Fibroblast of mammary gland (primary cell): ENCODE data around the gene OBSCN.

ENCODE experiments used
- DNase-seq: peaks from one replicate; pipeline ENCODE4 v3.0.0-alpha.2; 2010; ENCODE audit warnings: low read depth
- H3K4me3 ChIP-seq: 2 replicates; pipeline ENCODE4 v1.5.1; 2011; ENCODE audit warnings: low read depth, mild to moderate bottlenecking, low read length, moderate library complexity; ENCODE audit not compliant: control insufficient read depth
- CTCF ChIP-seq: conservative IDR thresholded peaks from 2 replicates; pipeline ENCODE4 v1.5.1; 2011; ENCODE audit warnings: low read depth, low read length, inconsistent platforms; ENCODE audit not compliant: control insufficient read depth, insufficient read depth

The OBSCN gene

GRCh38 chr1:228397966-228398365, 190.1 kb downstream of the OBSCN start:
- H3K4me3 ChIP-seq, result no peak overlapping the region
- no peak for DNase-seq
- no peak for TF ChIP-seq CTCF

GRCh38 chr1:228398741-228399461, 191.1 kb downstream of the OBSCN start:
- no peak overlapping the region for H3K4me3 ChIP-seq
- TF ChIP-seq CTCF, result no peak
- no peak for DNase-seq

- TF ChIP-seq CTCF, result no peak
- H3K4me3 ChIP-seq, result no peak overlapping the region
- DNase-seq, result no peak
These were observed 191.8 kb downstream of the OBSCN start for GRCh38 chr1:228399531-228400236.

- H3K4me3 ChIP-seq, result no peak overlapping the region
- no peak for DNase-seq
- no peak for TF ChIP-seq CTCF
These were observed 192.4 kb downstream of the OBSCN start for GRCh38 chr1:228400237-228400651.

GRCh38 chr1:228400692-228401454, 193.0 kb downstream of the OBSCN start:
- H3K4me3 ChIP-seq, result no peak overlapping the region
- no peak for TF ChIP-seq CTCF

DNA sequence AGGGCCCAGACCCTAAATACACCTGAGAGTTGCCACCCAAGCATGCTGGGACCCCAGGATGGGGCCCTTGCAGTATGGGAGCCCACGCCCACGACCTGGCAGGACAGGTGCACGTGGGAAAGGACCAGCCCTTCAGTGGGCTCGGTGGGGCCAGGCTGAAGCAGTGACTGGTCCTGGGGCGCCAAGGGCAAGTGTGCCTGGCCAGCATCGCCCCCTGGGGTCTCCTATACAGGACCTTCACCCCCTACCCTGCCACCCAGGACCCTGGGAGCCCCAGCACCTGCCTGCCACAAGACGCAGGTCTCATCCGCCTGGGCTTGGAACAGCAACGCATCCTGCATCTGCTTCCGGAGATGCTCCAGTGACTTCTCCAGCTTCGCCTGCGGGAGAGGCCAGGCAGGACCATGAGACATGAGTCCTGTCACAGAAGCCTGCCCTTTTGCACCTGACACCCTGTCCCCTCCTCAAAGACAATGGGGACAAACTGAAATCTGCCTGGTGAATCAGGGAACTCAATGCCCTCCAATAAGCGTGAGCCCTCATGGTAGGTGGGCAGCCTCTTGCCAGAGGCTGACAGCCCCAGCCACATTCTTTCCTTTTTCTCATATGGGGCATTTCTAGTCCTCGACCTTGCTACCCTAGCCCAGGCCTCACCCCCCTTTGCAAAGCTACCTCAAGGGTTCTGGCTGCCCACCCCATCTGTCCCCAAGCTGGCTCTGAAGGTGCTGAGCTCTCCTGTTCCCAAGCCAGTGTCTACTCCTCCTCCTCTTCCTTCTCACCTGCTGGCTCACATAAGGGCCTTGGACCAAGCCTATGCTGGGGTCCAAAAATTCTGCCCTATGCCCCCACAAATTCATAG, 194.2 kb downstream of the OBSCN start:
- no peak for DNase-seq
- TF ChIP-seq CTCF, result no peak
- H3K4me3 ChIP-seq, result no peak overlapping the region

More at GRCh38 chr1:228400692-228401454, 193.0 kb downstream of the OBSCN start:
- DNase-seq, result no peak
